Kidney (tissue), 14 donors: ENCODE measurements around the gene MREG. TPM values are rescaled to one million over a fixed set of nuclear protein-coding genes. Genes with fewer than 3 reads are reported as not detected.

Source experiments
- DNase-seq, 5 donors: peaks; one replicate each; pipeline ENCODE4 v3.0.0-alpha.2; 2013 to 2020
- FAIRE-seq: peaks from 2 replicates; lab custom pipeline; 2012; peaks lifted over from hg19 to GRCh38; lab: Jason Lieb, UNC
- H3K27ac ChIP-seq, 2 donors: one replicate each; pipeline ENCODE4 v1.7.0; 2013; ENCODE audit warnings: low read depth in 2 of 2, low read length in 2 of 2, inconsistent platforms in 1 of 2
- H3K27me3 ChIP-seq: one replicate; pipeline ENCODE4 v1.7.1; 2013; ENCODE audit warnings: low read length, inconsistent platforms; ENCODE audit not compliant: control insufficient read depth, insufficient read depth
- H3K36me3 ChIP-seq, 3 donors: one replicate each; pipeline versions ENCODE4 v1.7.0 to v1.7.1; 2013; ENCODE audit warnings: low read length in 3 of 3, control low read depth in 1 of 3, inconsistent platforms in 1 of 3; ENCODE audit not compliant: insufficient read depth in 3 of 3, control insufficient read depth in 2 of 3
- H3K4me1 ChIP-seq, 3 donors: one replicate each; pipeline versions ENCODE4 v1.7.0 to v1.7.1; 2013; ENCODE audit warnings: low read length in 3 of 3, inconsistent platforms in 1 of 3, low read depth in 1 of 3; ENCODE audit not compliant: control insufficient read depth in 2 of 3, insufficient read depth in 2 of 3
- H3K4me3 ChIP-seq, 3 donors: one replicate each; pipeline versions ENCODE4 v1.7.0 to v1.8.1; 2013; ENCODE audit warnings: low read length in 3 of 3, control low read depth in 1 of 3, inconsistent platforms in 1 of 3
- H3K9ac ChIP-seq, 3 donors: one replicate each; pipeline versions ENCODE4 v1.7.0 to v1.7.1; 2013; ENCODE audit warnings: low read length in 3 of 3, control low read depth in 1 of 3, inconsistent platforms in 1 of 3
- H3K9me3 ChIP-seq, 3 donors: one replicate each; pipeline versions ENCODE4 v1.7.0 to v1.7.1; 2013; ENCODE audit warnings: low read length in 3 of 3, control low read depth in 1 of 3, inconsistent platforms in 1 of 3; ENCODE audit not compliant: control insufficient read depth in 2 of 3, insufficient read depth in 1 of 3
- intact Hi-C: fragments of 100-400 bp; cut with DNase I; formaldehyde crosslinking; loops from one replicate; pipeline ENCODE4 v1.11.1; 2022
- polyA plus RNA-seq: library from polyadenylated mRNA; stranded (reverse); fragments of 350-450 nt; fragmentation: Illumina TruSeq; extraction: RNeasy Lipid Tissue Mini Kit (QIAGEN cat#74804); gene quantifications from one replicate; pipeline ENCODE4 v1.2.3, GENCODE V29; 2014; ENCODE audit warnings: low read depth, low replicate concordance; ENCODE audit not compliant: insufficient read depth
- total RNA-seq: library from RNA; stranded (reverse); fragmentation: NEBNext Ultra II Directional; extraction: Animal tissue kit (Norgen Biotek cat#: 25700); gene quantifications from one replicate; pipeline ENCODE4 v1.2.1, GENCODE V29; 2021
- TF ChIP-seq, protein P1 (sequence below): IDR thresholded peaks from 3 replicates; pipeline ENCODE4 v1.5.1; 2012; ENCODE audit warnings: mild to moderate bottlenecking, moderate library complexity, borderline replicate concordance; ENCODE audit not compliant: insufficient read depth; ENCODE audit errors: extremely low read depth
- donor health status: control.
- donor health status: control.
- donor health status: control.
- donor health status: control.
- donor health status: control.
- donor health status: DM: yes; HTN: yes; CAD: no.
- donor health status: Normal renal cell carcinoma (clear cell type).

The MREG gene
- total and polyA plus RNA-seq, 2 donors from 2014 or later, result 3.6 to 16.7 TPM

DNA sequence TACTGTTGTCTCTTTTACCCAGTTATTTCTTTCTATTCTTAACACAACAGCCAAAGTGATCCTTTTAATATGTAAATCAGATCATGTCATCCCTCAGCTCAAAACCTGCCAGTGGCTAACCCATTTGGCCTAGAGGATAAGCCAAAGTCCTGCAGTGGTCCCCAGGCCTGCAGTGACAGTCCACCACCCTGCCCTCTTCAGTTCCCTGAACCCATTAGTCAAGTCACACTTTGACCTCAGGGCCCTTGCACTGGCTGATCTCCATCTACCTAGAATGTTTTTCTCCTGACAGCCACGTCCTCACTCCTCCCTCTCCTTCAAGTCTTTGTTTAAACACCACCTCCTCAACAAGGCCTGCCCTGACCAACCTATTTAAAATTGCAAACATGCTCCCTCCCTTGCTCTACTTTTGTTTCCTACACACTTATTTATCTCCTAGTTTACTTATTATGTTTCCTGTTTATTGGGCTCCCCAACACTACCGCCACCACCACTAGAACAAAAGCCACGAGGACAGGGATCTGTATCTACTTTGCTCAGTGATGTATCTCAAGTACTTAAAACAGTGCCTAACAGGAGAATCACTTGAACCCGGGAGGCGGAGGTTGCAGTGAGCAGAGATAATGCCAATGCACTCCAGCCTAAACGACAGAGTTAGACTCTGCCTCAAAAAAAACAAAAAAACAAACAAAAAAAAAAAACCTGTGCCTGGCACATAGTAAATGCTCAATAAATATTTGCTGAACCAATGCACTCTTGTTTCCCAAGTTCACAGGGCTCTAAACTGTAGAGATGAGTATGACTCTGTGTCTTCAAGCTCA is 9.3 kb downstream of the MREG start:
- no peak for FAIRE-seq
- H3K27me3 ChIP-seq, result no peaks in the 10 kb centered on the region

DNA sequence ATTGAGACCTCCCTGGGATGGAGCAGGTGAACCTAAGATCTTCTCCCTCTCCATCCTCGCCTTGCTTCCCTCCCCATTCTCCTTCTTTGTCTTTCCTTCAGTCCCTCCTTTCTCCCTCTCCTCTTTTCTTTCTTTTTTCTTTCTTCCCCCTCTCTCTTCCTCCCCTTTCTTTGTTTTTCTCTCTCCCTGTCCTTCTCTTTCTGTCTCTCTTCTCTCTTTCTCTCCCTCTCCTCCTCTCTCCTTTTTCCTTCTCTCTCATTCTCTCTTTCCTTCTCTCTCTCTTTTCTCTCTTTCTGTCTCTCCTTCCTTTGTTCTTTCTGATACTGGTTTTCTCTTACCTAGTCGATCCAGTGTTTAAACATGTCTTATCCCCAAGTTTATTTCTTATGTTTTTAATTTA is 10.7 kb downstream of the MREG start:
- H3K4me3 ChIP-seq, result no peak overlapping the region
- DNase-seq, result no peak
- H3K27ac ChIP-seq, result no peak overlapping the region
- H3K36me3 ChIP-seq, result peaks cover 0 to 4% (median 0%) of the 10 kb centered on the region in 3 donors
- no peaks in the 10 kb centered on the region for H3K27me3 ChIP-seq
- no peak for FAIRE-seq
- intact Hi-C loops, result no loop called here
- peaks cover 0 to 6% (median 0%) of the 10 kb centered on the region in 3 donors for H3K4me1 ChIP-seq
- TF ChIP-seq, protein P1, sequence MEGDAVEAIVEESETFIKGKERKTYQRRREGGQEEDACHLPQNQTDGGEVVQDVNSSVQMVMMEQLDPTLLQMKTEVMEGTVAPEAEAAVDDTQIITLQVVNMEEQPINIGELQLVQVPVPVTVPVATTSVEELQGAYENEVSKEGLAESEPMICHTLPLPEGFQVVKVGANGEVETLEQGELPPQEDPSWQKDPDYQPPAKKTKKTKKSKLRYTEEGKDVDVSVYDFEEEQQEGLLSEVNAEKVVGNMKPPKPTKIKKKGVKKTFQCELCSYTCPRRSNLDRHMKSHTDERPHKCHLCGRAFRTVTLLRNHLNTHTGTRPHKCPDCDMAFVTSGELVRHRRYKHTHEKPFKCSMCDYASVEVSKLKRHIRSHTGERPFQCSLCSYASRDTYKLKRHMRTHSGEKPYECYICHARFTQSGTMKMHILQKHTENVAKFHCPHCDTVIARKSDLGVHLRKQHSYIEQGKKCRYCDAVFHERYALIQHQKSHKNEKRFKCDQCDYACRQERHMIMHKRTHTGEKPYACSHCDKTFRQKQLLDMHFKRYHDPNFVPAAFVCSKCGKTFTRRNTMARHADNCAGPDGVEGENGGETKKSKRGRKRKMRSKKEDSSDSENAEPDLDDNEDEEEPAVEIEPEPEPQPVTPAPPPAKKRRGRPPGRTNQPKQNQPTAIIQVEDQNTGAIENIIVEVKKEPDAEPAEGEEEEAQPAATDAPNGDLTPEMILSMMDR, result no peak
- no peaks in the 10 kb centered on the region for H3K9me3 ChIP-seq
- no peak overlapping the region for H3K9ac ChIP-seq

More for the DNA sequence above, 9.3 kb downstream of the MREG start:
- H3K9me3 ChIP-seq, result no peaks in the 10 kb centered on the region
- H3K4me1 ChIP-seq, result peaks cover 0 to 6% (median 0%) of the 10 kb centered on the region in 3 donors
- TF ChIP-seq, protein P1, result no peak
- H3K36me3 ChIP-seq, result peaks cover 0 to 4% (median 0%) of the 10 kb centered on the region in 3 donors
- intact Hi-C loops, result no loop called here
- no peak overlapping the region for H3K4me3 ChIP-seq
- no peak for DNase-seq
- H3K27ac ChIP-seq, result no peak overlapping the region
- H3K9ac ChIP-seq, result no peak overlapping the region

DNA sequence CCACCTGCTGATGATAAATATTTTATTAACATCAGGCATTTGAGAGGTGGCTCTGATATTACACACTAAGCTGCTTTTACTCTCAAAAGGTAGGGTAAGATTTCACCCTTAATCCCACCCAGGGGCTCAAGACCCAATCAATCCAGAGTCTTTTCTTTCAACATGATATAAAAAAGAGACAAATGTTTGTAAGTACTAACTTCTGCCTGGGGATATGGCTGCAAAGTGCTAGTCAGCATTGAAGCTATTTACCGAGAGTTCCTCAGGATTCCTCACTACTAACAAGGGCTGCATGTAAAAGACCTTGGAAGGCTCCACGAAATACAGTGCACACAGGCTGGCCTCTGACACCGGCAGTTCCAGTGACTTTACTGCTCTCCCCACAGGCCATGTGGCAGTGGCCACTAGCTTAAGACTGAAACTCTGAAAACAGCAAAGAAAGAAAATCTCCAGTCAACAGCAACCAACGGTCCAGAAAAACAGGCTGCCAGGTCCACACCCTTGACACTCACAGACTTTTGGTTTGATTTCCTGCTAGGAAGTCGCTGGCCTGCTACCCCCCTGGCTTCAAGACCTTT is 11.2 kb downstream of the MREG start:
- Histone ChIP-seq H3K27ac (no peak overlapping the region), H3K9me3 (no peaks in the 10 kb centered on the region), H3K27me3 (no peaks in the 10 kb centered on the region), H3K36me3 (peaks cover 0 to 4% (median 3%) of the 10 kb centered on the region in 3 donors), H3K9ac (no peak overlapping the region), H3K4me3 (no peak overlapping the region), H3K4me1 (peaks cover 0 to 6% (median 0%) of the 10 kb centered on the region in 3 donors)
- no peak for FAIRE-seq
- peak in 1 of 5 donors; percentile 29 for DNase-seq
- TF ChIP-seq, protein P1, result no peak
- intact Hi-C loops, result no loop called here
